A549 (cell line): Measurements from ENCODE around the gene XIRP1. TPM values are rescaled to one million over a fixed set of nuclear protein-coding genes. Genes with fewer than 3 reads are reported as not detected.

Source experiments
- ATAC-seq, 2 experiments: fragments of 200-7000 bp in 1 of 2; fragments of >200 bp in 1 of 2; cut with Nextera tagmentation in 1 of 2; cut with Tn5 transposase in 1 of 2; 3 replicates each; pipeline versions ENCODE4 v1.8.0 to v1.9.1; 2018 to 2020; ENCODE audit warnings: mild to moderate bottlenecking in 1 of 2, moderate library complexity in 1 of 2
- CTCF ChIA-PET: fragments of 300-600 bp; sonication (Branson Sonifier 250); formaldehyde crosslinking; extraction: SDS; loops from one replicate; lab custom pipeline; 2021; ENCODE audit warnings: antibody characterized with exemption, inconsistent platforms; lab: Yijun Ruan, JAX
- POLR2A ChIA-PET: fragments of 350-600 bp; formaldehyde crosslinking; extraction: SDS; loops from one replicate; lab custom pipeline; 2021; ENCODE audit warnings: antibody characterized with exemption, inconsistent platforms; lab: Yijun Ruan, JAX
- DNase-seq, 2 experiments: peaks; one replicate each; pipeline versions ENCODE4 v3.0.0 to v3.0.0-alpha.2; 2011 to 2016; ENCODE audit warnings: low read depth in 1 of 2, low spot score in 1 of 2
- FAIRE-seq: peaks from 2 replicates; lab custom pipeline; 2011; peaks lifted over from hg19 to GRCh38; lab: Jason Lieb, UNC
- H3K27ac ChIP-seq, 2 experiments: fragments of >200 bp; sonication (Bioruptor Twin); formaldehyde crosslinking; 3 replicates each; pipeline ENCODE4 v1.5.1; 2016 to 2017
- H3K4me1 ChIP-seq: fragments of >200 bp; sonication (Bioruptor Twin); formaldehyde crosslinking; 3 replicates; pipeline ENCODE4 v1.6.1; 2016
- H3K4me2 ChIP-seq: fragments of >200 bp; sonication (Bioruptor Twin); formaldehyde crosslinking; 3 replicates; pipeline ENCODE4 v1.6.1; 2016
- H3K4me3 ChIP-seq: fragments of >200 bp; sonication (Bioruptor Twin); formaldehyde crosslinking; 3 replicates; pipeline ENCODE4 v1.5.1; 2016
- H3K9me3 ChIP-seq: fragments of >200 bp; sonication (Bioruptor Twin); formaldehyde crosslinking; 3 replicates; pipeline ENCODE4 v1.6.1; 2016
- CBX8 ChIP-seq: fragments of 200-600 bp; sonication (generic); IDR thresholded peaks from 2 replicates; pipeline ENCODE4 v1.6.1; 2016
- CEBPB ChIP-seq, 2 experiments: fragments of >200 bp in 1 of 2; sonication (Bioruptor Twin) in 1 of 2; formaldehyde crosslinking in 1 of 2; IDR thresholded peaks; 2 replicates each; pipeline ENCODE4 v1.6.1; 2012 to 2016
- EHF ChIP-seq: fragments of 250-450 bp; sonication (Bioruptor Pico); IDR thresholded peaks from 2 replicates; pipeline ENCODE4 v1.5.0; 2020; ENCODE audit warnings: mild to moderate bottlenecking
- ESRRA ChIP-seq: fragments of 150-350 bp; IDR thresholded peaks from 2 replicates; pipeline ENCODE4 v1.6.1; 2014; ENCODE audit warnings: mild to moderate bottlenecking, low read length, borderline replicate concordance
- GATA3 ChIP-seq: IDR thresholded peaks from 2 replicates; pipeline ENCODE4 v1.6.1; 2012; ENCODE audit warnings: borderline replicate concordance
- HDAC2 ChIP-seq: fragments of 200-600 bp; sonication (generic); IDR thresholded peaks from 2 replicates; pipeline ENCODE4 v1.6.1; 2016
- HES2 ChIP-seq: fragments of >200 bp; sonication (Bioruptor Twin); formaldehyde crosslinking; IDR thresholded peaks from 2 replicates; pipeline ENCODE4 v1.6.1; 2016
- HOXB5 ChIP-seq: fragments of 250-450 bp; sonication (Bioruptor Pico); IDR thresholded peaks from 2 replicates; pipeline ENCODE4 v1.5.0; 2020; ENCODE audit warnings: mild to moderate bottlenecking, moderate library complexity
- JUN ChIP-seq, 2 experiments: fragments of >200 bp; sonication (Bioruptor Twin); formaldehyde crosslinking; IDR thresholded peaks; 2 replicates in 1 of 2; 3 replicates in 1 of 2; pipeline ENCODE4 v1.6.1; 2016 to 2017
- MAFK ChIP-seq: fragments of 450-650 bp; IDR thresholded peaks from 2 replicates; pipeline ENCODE4 v1.6.1; 2014; ENCODE audit not compliant: partially characterized antibody
- MAX ChIP-seq: IDR thresholded peaks from 2 replicates; pipeline ENCODE4 v1.6.1; 2012
- POLR2AphosphoS2 ChIP-seq: conservative IDR thresholded peaks from 2 replicates; pipeline ENCODE4 v1.6.1; 2012; ENCODE audit warnings: low read length, improper control_type of control experiment, inconsistent platforms
- REST ChIP-seq: fragments of 200-600 bp; sonication (generic); IDR thresholded peaks from 2 replicates; pipeline ENCODE4 v1.6.1; 2016; ENCODE audit warnings: antibody characterized with exemption, mild to moderate bottlenecking, moderate library complexity
- RFX5 ChIP-seq: fragments of 450-650 bp; IDR thresholded peaks from 2 replicates; pipeline ENCODE4 v1.7.1; 2014; ENCODE audit warnings: antibody characterized with exemption, mild to moderate bottlenecking, moderate library complexity
- RNF2 ChIP-seq: fragments of 200-600 bp; sonication (generic); IDR thresholded peaks from 2 replicates; pipeline ENCODE4 v1.6.1; 2016; ENCODE audit warnings: low read depth, mild to moderate bottlenecking, antibody characterized with exemption, moderate library complexity, borderline replicate concordance
- TP53 ChIP-seq: fragments of 250-450 bp; sonication (Bioruptor Pico); IDR thresholded peaks from 2 replicates; pipeline ENCODE4 v1.5.0; 2021; ENCODE audit warnings: mild to moderate bottlenecking, moderate library complexity
- WGBS: methylation state at CpG from one replicate; pipeline ENCODE4 v1.1.6; 2017; ENCODE audit errors: missing lambda C conversion rate; 5-methylcytosine and 5-hydroxymethylcytosine counted together
- polyA plus RNA-seq, 4 experiments: library from polyadenylated mRNA; depleted of rRNA in 3 of 4; stranded (reverse); fragments of >200 nt; fragmentation: RNase III in 1 of 4; extraction: RNeasy Plus Mini Kit Qiagen cat#74134 plus additional on column Dnase treatment in 1 of 4; gene quantifications; 2 replicates in 3 of 4; 3 replicates in 1 of 4; pipeline ENCODE4 v1.2.3, GENCODE V29; 2011 to 2017

XIRP1 gene
- polyA plus RNA-seq, 2 of the 4 experiments (the other 2 are of a cell fraction), result not detected

- no peak for TF ChIP-seq REST
- TF ChIP-seq, all 56 proteins: peak for 0
Observed at GRCh38 chr3:39138804-39139415, 53.5 kb downstream of the XIRP1 start (continued).

- no peak for DNase-seq
- CTCF ChIA-PET, result interaction anchor here (1.0 to 2.1 kb wide), 5 partner anchors 11 to 154 kb away, joined by 3 to 9 read pairs (median 5); partner anchors contain the start of gene XIRP1
- POLR2A ChIA-PET, result no interaction called here
- ATAC-seq, result peak; percentile 1 to 2; a peak in 2 of 6 replicates
- no peak for FAIRE-seq
- no peaks in the 10 kb centered on the region for H3K9me3 ChIP-seq
- no peak overlapping the region for H3K4me3 ChIP-seq
- H3K4me1 ChIP-seq, result peaks cover 27% of the 10 kb centered on the region
- WGBS, result 93% methylated on average over 9 of the region's 10 CpGs
- no peak overlapping the region for H3K27ac ChIP-seq
- peak; percentile 48; the same call in 1 of the 2 replicates for TF ChIP-seq POLR2AphosphoS2
- no peak for TF ChIP-seq CEBPB (IDR thresholded peaks at IDR 0.05)
- TF ChIP-seq, all 56 proteins: peak for 1
- H3K4me2 ChIP-seq, result no peak overlapping the region
Observed at GRCh38 chr3:39137991-39138803, 54.2 kb downstream of the XIRP1 start.

GRCh38 chr3:39137435-39137936 lies 54.9 kb downstream of the XIRP1 start:
- 93% methylated on average over 11 of the region's 18 CpGs for WGBS
- DNase-seq (no peak), ATAC-seq (no peak; a peak in 2 of 6 replicates), FAIRE-seq (no peak)
- no peaks in the 10 kb centered on the region for H3K9me3 ChIP-seq
- no peak overlapping the region for H3K4me3 ChIP-seq
- POLR2A ChIA-PET, result no interaction called here
- TF ChIP-seq JUN (IDR thresholded peaks at IDR 0.05) (no peak), MAFK (no peak), GATA3 (no peak), HDAC2 (no peak), CBX8 (no peak), RNF2 (no peak), TP53 (CRISPR knock-in tag) (no peak), HOXB5 (CRISPR knock-in tag) (no peak), ESRRA (no peak), RFX5 (no peak), MAX (no peak), HES2 (no peak), EHF (CRISPR knock-in tag) (no peak)
- H3K4me2 ChIP-seq, result no peak overlapping the region
- H3K4me1 ChIP-seq, result peaks cover 20% of the 10 kb centered on the region
- CTCF ChIA-PET, result interaction anchor here (1.7 to 2.1 kb wide), 3 partner anchors 12 to 151 kb away, joined by 5 to 9 read pairs (median 7); partner anchors contain the start of gene XIRP1
- H3K27ac ChIP-seq, result no peak overlapping the region
